A549 (cell line): ENCODE measurements around the gene SERPINE2. TPM values are rescaled to one million over a fixed set of nuclear protein-coding genes. Genes with fewer than 3 reads are reported as not detected.

Experiments used
- ATAC-seq, 2 experiments: fragments of 200-7000 bp in 1 of 2; fragments of >200 bp in 1 of 2; cut with Nextera tagmentation in 1 of 2; cut with Tn5 transposase in 1 of 2; 3 replicates each; pipeline versions ENCODE4 v1.8.0 to v1.9.1; 2018 to 2020; ENCODE audit warnings: mild to moderate bottlenecking in 1 of 2, moderate library complexity in 1 of 2
- CTCF ChIA-PET: fragments of 300-600 bp; sonication (Branson Sonifier 250); formaldehyde crosslinking; extraction: SDS; loops from one replicate; lab custom pipeline; 2021; ENCODE audit warnings: antibody characterized with exemption, inconsistent platforms; lab: Yijun Ruan, JAX
- POLR2A ChIA-PET: fragments of 350-600 bp; formaldehyde crosslinking; extraction: SDS; loops from one replicate; lab custom pipeline; 2021; ENCODE audit warnings: antibody characterized with exemption, inconsistent platforms; lab: Yijun Ruan, JAX
- DNase-seq, 2 experiments: peaks; one replicate each; pipeline versions ENCODE4 v3.0.0 to v3.0.0-alpha.2; 2011 to 2016; ENCODE audit warnings: low read depth in 1 of 2, low spot score in 1 of 2
- FAIRE-seq: peaks from 2 replicates; lab custom pipeline; 2011; peaks lifted over from hg19 to GRCh38; lab: Jason Lieb, UNC
- H3K27ac ChIP-seq, 2 experiments: fragments of >200 bp; sonication (Bioruptor Twin); formaldehyde crosslinking; 3 replicates each; pipeline ENCODE4 v1.5.1; 2016 to 2017
- H3K4me1 ChIP-seq: fragments of >200 bp; sonication (Bioruptor Twin); formaldehyde crosslinking; 3 replicates; pipeline ENCODE4 v1.6.1; 2016
- H3K4me2 ChIP-seq: fragments of >200 bp; sonication (Bioruptor Twin); formaldehyde crosslinking; 3 replicates; pipeline ENCODE4 v1.6.1; 2016
- H3K4me3 ChIP-seq: fragments of >200 bp; sonication (Bioruptor Twin); formaldehyde crosslinking; 3 replicates; pipeline ENCODE4 v1.5.1; 2016
- H3K9me3 ChIP-seq: fragments of >200 bp; sonication (Bioruptor Twin); formaldehyde crosslinking; 3 replicates; pipeline ENCODE4 v1.6.1; 2016
- ATOH8 ChIP-seq: fragments of 250-450 bp; sonication (Bioruptor Pico); IDR thresholded peaks from 2 replicates; pipeline ENCODE4 v1.5.0; 2020; ENCODE audit warnings: low read depth, mild to moderate bottlenecking, moderate library complexity
- BHLHE40 ChIP-seq: IDR thresholded peaks from 2 replicates; pipeline ENCODE4 v1.6.1; 2012; ENCODE audit warnings: low read depth, low read length, inconsistent platforms
- CBX2 ChIP-seq: fragments of 200-600 bp; sonication (generic); IDR thresholded peaks from 2 replicates; pipeline ENCODE4 v1.6.1; 2016; ENCODE audit warnings: low read depth, mild to moderate bottlenecking, borderline replicate concordance
- CEBPB ChIP-seq, 2 experiments: fragments of >200 bp in 1 of 2; sonication (Bioruptor Twin) in 1 of 2; formaldehyde crosslinking in 1 of 2; IDR thresholded peaks; 2 replicates each; pipeline ENCODE4 v1.6.1; 2012 to 2016
- E2F6 ChIP-seq: IDR thresholded peaks from 2 replicates; pipeline ENCODE4 v1.6.1; 2012; ENCODE audit warnings: low read depth, borderline replicate concordance
- EHMT2 ChIP-seq: fragments of 200-600 bp; sonication (generic); IDR thresholded peaks from 2 replicates; pipeline ENCODE4 v1.6.1; 2016; ENCODE audit warnings: antibody characterized with exemption, low read depth, mild to moderate bottlenecking, moderate library complexity
- FOSB ChIP-seq: fragments of 250-450 bp; sonication (Bioruptor Pico); IDR thresholded peaks from 2 replicates; pipeline ENCODE4 v1.5.0; 2020; ENCODE audit warnings: mild to moderate bottlenecking, moderate library complexity
- FOSL2 ChIP-seq, 2 experiments: fragments of 450-650 bp in 1 of 2; fragments of >200 bp in 1 of 2; sonication (Bioruptor Twin) in 1 of 2; formaldehyde crosslinking; IDR thresholded peaks; 2 replicates each; pipeline versions ENCODE4 v1.5.0 to v1.6.1; 2016 to 2020; ENCODE audit warnings: mild to moderate bottlenecking in 1 of 2, moderate library complexity in 1 of 2
- FOXS1 ChIP-seq: fragments of 250-450 bp; sonication (Bioruptor Pico); IDR thresholded peaks from 2 replicates; pipeline ENCODE4 v1.5.0; 2020; ENCODE audit warnings: mild to moderate bottlenecking, moderate library complexity
- HDAC2 ChIP-seq: fragments of 200-600 bp; sonication (generic); IDR thresholded peaks from 2 replicates; pipeline ENCODE4 v1.6.1; 2016
- HES2 ChIP-seq: fragments of >200 bp; sonication (Bioruptor Twin); formaldehyde crosslinking; IDR thresholded peaks from 2 replicates; pipeline ENCODE4 v1.6.1; 2016
- HOXA7 ChIP-seq: fragments of 250-450 bp; sonication (Bioruptor Pico); IDR thresholded peaks from 2 replicates; pipeline ENCODE4 v1.5.0; 2020; ENCODE audit warnings: mild to moderate bottlenecking, moderate library complexity
- KDM1A ChIP-seq: fragments of 200-600 bp; sonication (generic); IDR thresholded peaks from 2 replicates; pipeline ENCODE4 v1.6.1; 2016; ENCODE audit warnings: low read depth, mild to moderate bottlenecking
- MAFK ChIP-seq: fragments of 450-650 bp; IDR thresholded peaks from 2 replicates; pipeline ENCODE4 v1.6.1; 2014; ENCODE audit not compliant: partially characterized antibody
- MAX ChIP-seq: IDR thresholded peaks from 2 replicates; pipeline ENCODE4 v1.6.1; 2012
- MYC ChIP-seq: IDR thresholded peaks from 2 replicates; pipeline ENCODE4 v1.6.1; 2012; ENCODE audit warnings: mild to moderate bottlenecking, inconsistent platforms, low read length, improper control_type of control experiment, borderline replicate concordance
- NFE2L2 ChIP-seq: fragments of 150-350 bp; conservative IDR thresholded peaks from 2 replicates; pipeline ENCODE4 v1.6.1; 2014; ENCODE audit warnings: low read length
- NR3C1 ChIP-seq: fragments of >200 bp; sonication (Bioruptor Twin); formaldehyde crosslinking; IDR thresholded peaks from 3 replicates; pipeline ENCODE4 v1.6.1; 2017
- PBX3 ChIP-seq: IDR thresholded peaks from 2 replicates; pipeline ENCODE4 v1.6.1; 2012
- POLR2A ChIP-seq: IDR thresholded peaks from 2 replicates; pipeline ENCODE4 v1.6.1; 2012; ENCODE audit warnings: mild to moderate bottlenecking, low read length
- TFCP2L1 ChIP-seq: fragments of 250-450 bp; sonication (Bioruptor Pico); IDR thresholded peaks from 2 replicates; pipeline ENCODE4 v1.5.0; 2021; ENCODE audit warnings: mild to moderate bottlenecking
- TP53 ChIP-seq: fragments of 250-450 bp; sonication (Bioruptor Pico); IDR thresholded peaks from 2 replicates; pipeline ENCODE4 v1.5.0; 2021; ENCODE audit warnings: mild to moderate bottlenecking, moderate library complexity
- ZC3H11A ChIP-seq: fragments of 450-650 bp; IDR thresholded peaks from 2 replicates; pipeline ENCODE4 v1.6.1; 2014; ENCODE audit warnings: antibody characterized with exemption, mild to moderate bottlenecking
- ZNF302 ChIP-seq: fragments of 250-450 bp; sonication (Bioruptor Pico); IDR thresholded peaks from 2 replicates; pipeline ENCODE4 v1.9.0; 2021; ENCODE audit warnings: inconsistent platforms, mild to moderate bottlenecking, moderate library complexity
- WGBS: methylation state at CpG from one replicate; pipeline ENCODE4 v1.1.6; 2017; ENCODE audit errors: missing lambda C conversion rate; 5-methylcytosine and 5-hydroxymethylcytosine counted together
- polyA plus RNA-seq, 4 experiments: library from polyadenylated mRNA; depleted of rRNA in 3 of 4; stranded (reverse); fragments of >200 nt; fragmentation: RNase III in 1 of 4; extraction: RNeasy Plus Mini Kit Qiagen cat#74134 plus additional on column Dnase treatment in 1 of 4; gene quantifications; 2 replicates in 3 of 4; 3 replicates in 1 of 4; pipeline ENCODE4 v1.2.3, GENCODE V29; 2011 to 2017

The SERPINE2 gene
- polyA plus RNA-seq, 2 of the 4 experiments (the other 2 are of a cell fraction): 58.6 to 88.2 TPM

GRCh38 chr2:223928113-223929006 lies 110.7 kb downstream of the SERPINE2 start:
- no peak overlapping the region for H3K4me3 ChIP-seq
- WGBS: 88% methylated on average over 6 of the region's 7 CpGs
- peaks cover 35% of the 10 kb centered on the region for H3K4me1 ChIP-seq
- FAIRE-seq (no peak), ATAC-seq (no peak), DNase-seq (no peak)
- CTCF ChIA-PET: interaction anchor here (0.6 to 1.2 kb wide), 2 partner anchors 67 to 615 kb away, joined by 3 to 5 read pairs; no protein-coding TSS in a partner anchor
- peaks cover 13% of the 10 kb centered on the region for H3K9me3 ChIP-seq
- H3K4me2 ChIP-seq: no peak overlapping the region
- H3K27ac ChIP-seq: no peak overlapping the region
- POLR2A ChIA-PET: no interaction called here
- no peak for TF ChIP-seq MAFK
- TF ChIP-seq MYC: no peak
- TF ChIP-seq NFE2L2: no peak
- TF ChIP-seq CBX2: no peak
- no peak for TF ChIP-seq TFCP2L1 (CRISPR knock-in tag)
- no peak for TF ChIP-seq HDAC2
- TF ChIP-seq CEBPB (IDR thresholded peaks at IDR 0.05): no peak
- no peak for TF ChIP-seq FOSB (CRISPR knock-in tag)
- no peak for TF ChIP-seq PBX3
- no peak for TF ChIP-seq E2F6
- no peak for TF ChIP-seq BHLHE40
- no peak for TF ChIP-seq NR3C1
- TF ChIP-seq ZNF302 (CRISPR knock-in tag): no peak
- TF ChIP-seq ATOH8: no peak
- no peak for TF ChIP-seq EHMT2
- TF ChIP-seq MAX: no peak
- TF ChIP-seq ZC3H11A: no peak
- TF ChIP-seq HES2: no peak
- no peak for TF ChIP-seq FOXS1 (CRISPR knock-in tag)

GRCh38 chr2:223925106-223925505 lies 114.0 kb downstream of the SERPINE2 start:
- FAIRE-seq: no peak
- peaks cover 18% of the 10 kb centered on the region for H3K4me1 ChIP-seq
- TF ChIP-seq POLR2A: no peak
- TF ChIP-seq TP53 (CRISPR knock-in tag): no peak
- TF ChIP-seq CEBPB (IDR thresholded peaks at IDR 0.05): peak in 1 of 2 experiments; percentile 41; a peak in 1 of 4 replicates
- no peak for TF ChIP-seq HDAC2
- no peak for TF ChIP-seq MAFK
- no peak for TF ChIP-seq KDM1A
- TF ChIP-seq FOSL2 (IDR thresholded peaks at IDR 0.05): no peak
- no peak for TF ChIP-seq FOSL2 (CRISPR knock-in tag; IDR thresholded peaks at IDR 0.05)
- no peak for TF ChIP-seq HOXA7 (CRISPR knock-in tag)
- peaks cover 13% of the 10 kb centered on the region for H3K9me3 ChIP-seq
- no peak overlapping the region for H3K4me2 ChIP-seq
- H3K4me3 ChIP-seq: no peak overlapping the region
- 98% methylated on average over 3 of the region's 3 CpGs for WGBS
- H3K27ac ChIP-seq: no peak overlapping the region
- ChIA-PET POLR2A (no interaction called here), CTCF (interaction anchor here (1.6 kb wide), 1 partner anchor 10 kb away, joined by 3 read pairs; no protein-coding TSS in a partner anchor)
- ATAC-seq: no peak
- no peak for DNase-seq

Other genes with a start within 250 kb of the SERPINE2 start
- gene AP1S3, start 201.7 kb downstream of the SERPINE2 start, polyA plus RNA-seq (2011; rRNA removed): 28.3 and 57.0 TPM in 2 replicates
- gene AP1S3, start 201.7 kb downstream of the SERPINE2 start, polyA plus RNA-seq (2017; fragmentation: RNase III; extraction: RNeasy Plus Mini Kit Qiagen cat#74134 plus additional on column Dnase treatment): 39.7 to 43.4 TPM (median 42.9 TPM) in 3 replicates
- 61.5 and 70.8 TPM in 2 replicates for gene WDFY1, start 94.0 kb downstream of the SERPINE2 start, polyA plus RNA-seq (2011; rRNA removed)
- gene WDFY1, start 94.0 kb downstream of the SERPINE2 start, polyA plus RNA-seq (2017; fragmentation: RNase III; extraction: RNeasy Plus Mini Kit Qiagen cat#74134 plus additional on column Dnase treatment): 36.6 to 38.9 TPM (median 38.7 TPM) in 3 replicates
- gene MRPL44, start 81.8 kb downstream of the SERPINE2 start, polyA plus RNA-seq (2011; rRNA removed): 37.8 and 39.2 TPM in 2 replicates
- 39.0 to 40.7 TPM (median 40.0 TPM) in 3 replicates for gene MRPL44, start 81.8 kb downstream of the SERPINE2 start, polyA plus RNA-seq (2017; fragmentation: RNase III; extraction: RNeasy Plus Mini Kit Qiagen cat#74134 plus additional on column Dnase treatment)